Measurements from ENCODE around the gene NEK8. TPM values are rescaled to one million over a fixed set of nuclear protein-coding genes. Genes with fewer than 3 reads are reported as not detected.

Gene NEK8
- total and polyA plus RNA-seq, 9 of the 15 experiments (the other 6 are each of a cell fraction or from before 2014, with no cell fraction given), result 0.98 to 16.6 (median 4.6) TPM

- TF ChIP-seq ZNF551 (CRISPR knock-in tag; IDR thresholded peaks at IDR 0.05), result no peak
- TF ChIP-seq, protein P1, sequence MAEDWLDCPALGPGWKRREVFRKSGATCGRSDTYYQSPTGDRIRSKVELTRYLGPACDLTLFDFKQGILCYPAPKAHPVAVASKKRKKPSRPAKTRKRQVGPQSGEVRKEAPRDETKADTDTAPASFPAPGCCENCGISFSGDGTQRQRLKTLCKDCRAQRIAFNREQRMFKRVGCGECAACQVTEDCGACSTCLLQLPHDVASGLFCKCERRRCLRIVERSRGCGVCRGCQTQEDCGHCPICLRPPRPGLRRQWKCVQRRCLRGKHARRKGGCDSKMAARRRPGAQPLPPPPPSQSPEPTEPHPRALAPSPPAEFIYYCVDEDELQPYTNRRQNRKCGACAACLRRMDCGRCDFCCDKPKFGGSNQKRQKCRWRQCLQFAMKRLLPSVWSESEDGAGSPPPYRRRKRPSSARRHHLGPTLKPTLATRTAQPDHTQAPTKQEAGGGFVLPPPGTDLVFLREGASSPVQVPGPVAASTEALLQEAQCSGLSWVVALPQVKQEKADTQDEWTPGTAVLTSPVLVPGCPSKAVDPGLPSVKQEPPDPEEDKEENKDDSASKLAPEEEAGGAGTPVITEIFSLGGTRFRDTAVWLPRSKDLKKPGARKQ (CRISPR knock-in tag; IDR thresholded peaks at IDR 0.05), result no peak
- no peak; the same call in 1 of the 2 replicates for TF ChIP-seq SIN3B (IDR thresholded peaks at IDR 0.05; ENCODE audit: low read depth)
- TF ChIP-seq, protein P2, sequence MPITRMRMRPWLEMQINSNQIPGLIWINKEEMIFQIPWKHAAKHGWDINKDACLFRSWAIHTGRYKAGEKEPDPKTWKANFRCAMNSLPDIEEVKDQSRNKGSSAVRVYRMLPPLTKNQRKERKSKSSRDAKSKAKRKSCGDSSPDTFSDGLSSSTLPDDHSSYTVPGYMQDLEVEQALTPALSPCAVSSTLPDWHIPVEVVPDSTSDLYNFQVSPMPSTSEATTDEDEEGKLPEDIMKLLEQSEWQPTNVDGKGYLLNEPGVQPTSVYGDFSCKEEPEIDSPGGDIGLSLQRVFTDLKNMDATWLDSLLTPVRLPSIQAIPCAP (CRISPR knock-in tag; IDR thresholded peaks at IDR 0.05; ENCODE audit: borderline replicate concordance), result no peak
- no peak for TF ChIP-seq BDP1 (IDR thresholded peaks at IDR 0.05; ENCODE audit: insufficient read depth, insufficient read length)
- no peak for TF ChIP-seq ZNF239 (CRISPR knock-in tag; IDR thresholded peaks at IDR 0.05)
- TF ChIP-seq, protein P3, sequence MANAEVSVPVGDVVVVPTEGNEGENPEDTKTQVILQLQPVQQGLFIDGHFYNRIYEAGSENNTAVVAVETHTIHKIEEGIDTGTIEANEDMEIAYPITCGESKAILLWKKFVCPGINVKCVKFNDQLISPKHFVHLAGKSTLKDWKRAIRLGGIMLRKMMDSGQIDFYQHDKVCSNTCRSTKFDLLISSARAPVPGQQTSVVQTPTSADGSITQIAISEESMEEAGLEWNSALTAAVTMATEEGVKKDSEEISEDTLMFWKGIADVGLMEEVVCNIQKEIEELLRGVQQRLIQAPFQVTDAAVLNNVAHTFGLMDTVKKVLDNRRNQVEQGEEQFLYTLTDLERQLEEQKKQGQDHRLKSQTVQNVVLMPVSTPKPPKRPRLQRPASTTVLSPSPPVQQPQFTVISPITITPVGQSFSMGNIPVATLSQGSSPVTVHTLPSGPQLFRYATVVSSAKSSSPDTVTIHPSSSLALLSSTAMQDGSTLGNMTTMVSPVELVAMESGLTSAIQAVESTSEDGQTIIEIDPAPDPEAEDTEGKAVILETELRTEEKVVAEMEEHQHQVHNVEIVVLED (CRISPR knock-in tag; IDR thresholded peaks at IDR 0.05), result peak; percentile 28; the same call in 1 of the 2 replicates
- no peak; the same call in 1 of the 2 replicates for TF ChIP-seq ZBTB1 (CRISPR knock-in tag; IDR thresholded peaks at IDR 0.05; ENCODE audit: borderline replicate concordance, low read depth)
- TF ChIP-seq ZSCAN32 (CRISPR knock-in tag; IDR thresholded peaks at IDR 0.05), result no peak
- no peak; the same call in 1 of the 2 replicates for TF ChIP-seq SMAD3 (CRISPR knock-in tag; conservative IDR thresholded peaks at IDR 0.05)
- TF ChIP-seq MAZ (CRISPR knock-in tag; conservative IDR thresholded peaks at IDR 0.05 in 1 of 2, IDR thresholded peaks at IDR 0.05 in 1 of 2), result peak; percentile 77 to 79
- no peak for TF ChIP-seq ZNF561 (CRISPR knock-in tag; conservative IDR thresholded peaks at IDR 0.05)
- no peak for TF ChIP-seq ZNF512 (tag; IDR thresholded peaks at IDR 0.05)
- TF ChIP-seq TSC22D4 (tag; IDR thresholded peaks at IDR 0.05), result no peak
- TF ChIP-seq, protein P4, sequence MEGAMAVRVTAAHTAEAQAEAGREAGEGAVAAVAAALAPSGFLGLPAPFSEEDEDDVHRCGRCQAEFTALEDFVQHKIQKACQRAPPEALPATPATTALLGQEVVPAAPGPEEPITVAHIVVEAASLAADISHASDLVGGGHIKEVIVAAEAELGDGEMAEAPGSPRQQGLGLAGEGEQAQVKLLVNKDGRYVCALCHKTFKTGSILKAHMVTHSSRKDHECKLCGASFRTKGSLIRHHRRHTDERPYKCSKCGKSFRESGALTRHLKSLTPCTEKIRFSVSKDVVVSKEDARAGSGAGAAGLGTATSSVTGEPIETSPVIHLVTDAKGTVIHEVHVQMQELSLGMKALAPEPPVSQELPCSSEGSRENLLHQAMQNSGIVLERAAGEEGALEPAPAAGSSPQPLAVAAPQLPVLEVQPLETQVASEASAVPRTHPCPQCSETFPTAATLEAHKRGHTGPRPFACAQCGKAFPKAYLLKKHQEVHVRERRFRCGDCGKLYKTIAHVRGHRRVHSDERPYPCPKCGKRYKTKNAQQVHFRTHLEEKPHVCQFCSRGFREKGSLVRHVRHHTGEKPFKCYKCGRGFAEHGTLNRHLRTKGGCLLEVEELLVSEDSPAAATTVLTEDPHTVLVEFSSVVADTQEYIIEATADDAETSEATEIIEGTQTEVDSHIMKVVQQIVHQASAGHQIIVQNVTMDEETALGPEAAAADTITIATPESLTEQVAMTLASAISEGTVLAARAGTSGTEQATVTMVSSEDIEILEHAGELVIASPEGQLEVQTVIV (CRISPR knock-in tag; IDR thresholded peaks at IDR 0.05; ENCODE audit: borderline replicate concordance), result no peak
- no peak for TF ChIP-seq NCOA4 (IDR thresholded peaks at IDR 0.05; ENCODE audit: partially characterized antibody)
- TF ChIP-seq KAT8 (IDR thresholded peaks at IDR 0.05; ENCODE audit: low read depth), result no peak
- TF ChIP-seq ZNF165 (CRISPR knock-in tag; IDR thresholded peaks at IDR 0.05; ENCODE audit: borderline replicate concordance), result no peak
- no peak for TF ChIP-seq TAF15 (IDR thresholded peaks at IDR 0.05; ENCODE audit: low read depth, low read length)
- TF ChIP-seq PHB (CRISPR knock-in tag; IDR thresholded peaks at IDR 0.05), result no peak
Measured at GRCh38 chr17:28710861-28711722, 17.5 kb upstream of the NEK8 start (continued).

Measured in K562 (cell line).